ENCODE results near the gene SCGB1D2.

DNA sequence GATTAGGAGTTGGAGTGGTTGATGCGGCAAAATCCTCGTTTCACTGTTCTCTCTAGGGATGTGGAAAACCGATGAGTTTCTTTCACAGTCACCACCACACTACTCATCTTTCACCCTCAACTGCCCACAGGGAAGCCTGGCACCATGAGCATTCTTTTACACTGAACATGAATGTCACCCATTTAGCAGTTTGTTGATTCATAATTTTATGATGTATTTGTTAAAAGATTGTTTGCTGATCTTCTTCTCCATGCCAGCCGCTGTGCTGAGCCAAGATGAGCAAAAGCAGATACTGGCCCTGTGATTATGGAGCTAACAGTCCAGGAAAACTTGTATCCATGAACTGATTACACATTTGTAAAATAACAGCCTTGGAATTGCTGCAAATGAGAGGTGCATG lies 3.9 kb upstream of the SCGB1D2 start:
- TF ChIP-seq RAD21 (IDR thresholded peaks at IDR 0.05; ENCODE audit: low read depth) (no peak), CEBPB (IDR thresholded peaks at IDR 0.05) (no peak), TAF1 (IDR thresholded peaks at IDR 0.05; ENCODE audit: low read depth) (no peak), EP300 (IDR thresholded peaks at IDR 0.05; ENCODE audit: borderline replicate concordance) (no peak), FOXM1 (IDR thresholded peaks at IDR 0.05; ENCODE audit: borderline replicate concordance, low read depth) (no peak), EGR1 (IDR thresholded peaks at IDR 0.05) (no peak), USF1 (IDR thresholded peaks at IDR 0.05) (no peak), TCF12 (IDR thresholded peaks at IDR 0.05; ENCODE audit: low read depth) (no peak), REST (IDR thresholded peaks at IDR 0.05; ENCODE audit: low read depth) (no peak), NFIC (IDR thresholded peaks at IDR 0.05) (no peak), YY1 (IDR thresholded peaks at IDR 0.05; ENCODE audit: low read depth) (no peak)
- TF ChIP-seq, protein P1, sequence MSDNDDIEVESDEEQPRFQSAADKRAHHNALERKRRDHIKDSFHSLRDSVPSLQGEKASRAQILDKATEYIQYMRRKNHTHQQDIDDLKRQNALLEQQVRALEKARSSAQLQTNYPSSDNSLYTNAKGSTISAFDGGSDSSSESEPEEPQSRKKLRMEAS (IDR thresholded peaks at IDR 0.05): no peak
